Measurements from ENCODE around the gene LILRB3. TPM values are rescaled to one million over a fixed set of nuclear protein-coding genes. Genes with fewer than 3 reads are reported as not detected.

The LILRB3 gene
- polyA plus RNA-seq, 3 donors = 0.74 to 1.1 (median 1.00) TPM

- DNase-seq (ENCODE audit: low read depth in 3 of 3, low spot score in 2 of 3) = no peak
Measured at GRCh38 chr19:54169149-54169740, 53.6 kb downstream of the LILRB3 start.

- DNase-seq (ENCODE audit: low read depth in 3 of 3, low spot score in 2 of 3) = peak in 2 of 3 donors; percentile 76 to 82
Measured at GRCh38 chr19:54168174-54168917, 54.5 kb downstream of the LILRB3 start.

Other genes starting within 250 kb of the LILRB3 start
- gene CACNG6, start 231.4 kb downstream of the LILRB3 start, polyA plus RNA-seq (ENCODE audit: insufficient read length in 3 of 3) = under 1 TPM; 0.44 to 0.74 (median 0.71) TPM
- under 1 TPM in 2 of 3 donors, not detected in 1; 0.23 to 0.42 TPM for gene VSTM1, start 159.1 kb downstream of the LILRB3 start, polyA plus RNA-seq (ENCODE audit: insufficient read length in 3 of 3)
- not detected for gene TARM1, start 141.6 kb downstream of the LILRB3 start, polyA plus RNA-seq (ENCODE audit: insufficient read length in 3 of 3)
- gene OSCAR, start 122.2 kb downstream of the LILRB3 start, polyA plus RNA-seq (ENCODE audit: insufficient read length in 3 of 3) = under 1 TPM; 0.11 to 0.20 (median 0.18) TPM
- gene NDUFA3, start 120.2 kb downstream of the LILRB3 start, polyA plus RNA-seq (ENCODE audit: insufficient read length in 3 of 3) = 100 to 1,000 TPM in 1 of 3 donors, 10 to 100 TPM in 2; 87.3 to 113 (median 96.6) TPM
- 10 to 100 TPM; 11.9 to 13.8 (median 12.3) TPM for gene TFPT, start 107.3 kb downstream of the LILRB3 start, polyA plus RNA-seq (ENCODE audit: insufficient read length in 3 of 3)
- 10 to 100 TPM; 70.4 to 75.2 (median 72.5) TPM for gene PRPF31, start 107.3 kb downstream of the LILRB3 start, polyA plus RNA-seq (ENCODE audit: insufficient read length in 3 of 3)
- gene CNOT3, start 85.2 kb downstream of the LILRB3 start, polyA plus RNA-seq (ENCODE audit: insufficient read length in 3 of 3) = 10 to 100 TPM; 64.7 to 74.7 (median 70.8) TPM
- gene LENG1, start 63.3 kb downstream of the LILRB3 start, polyA plus RNA-seq (ENCODE audit: insufficient read length in 3 of 3) = 1 to 10 TPM; 7.3 to 7.6 (median 7.6) TPM
- 10 to 100 TPM; 23.0 to 33.2 (median 25.3) TPM for gene TMC4, start 49.8 kb downstream of the LILRB3 start, polyA plus RNA-seq (ENCODE audit: insufficient read length in 3 of 3)
- gene MBOAT7, start 33.4 kb downstream of the LILRB3 start, polyA plus RNA-seq (ENCODE audit: insufficient read length in 3 of 3) = 10 to 100 TPM; 44.6 to 60.5 (median 54.0) TPM
- 10 to 100 TPM; 41.3 to 49.2 (median 42.1) TPM for gene TSEN34, start 31.7 kb downstream of the LILRB3 start, polyA plus RNA-seq (ENCODE audit: insufficient read length in 3 of 3)
- gene RPS9, start 22.1 kb downstream of the LILRB3 start, polyA plus RNA-seq (ENCODE audit: insufficient read length in 3 of 3) = 1,000 to 10,000 TPM; 1,272 to 1,378 (median 1,292) TPM
- under 1 TPM; 0.37 to 0.42 (median 0.39) TPM for gene LILRA6, start 19.8 kb upstream of the LILRB3 start, polyA plus RNA-seq (ENCODE audit: insufficient read length in 3 of 3)
- gene LILRB5, start 34.3 kb upstream of the LILRB3 start, polyA plus RNA-seq (ENCODE audit: insufficient read length in 3 of 3) = 1 to 10 TPM; 1.3 to 1.5 (median 1.4) TPM
- 1 to 10 TPM in 2 of 3 donors, under 1 TPM in 1; 0.85 to 1.2 (median 1.1) TPM for gene LILRB2, start 58.1 kb upstream of the LILRB3 start, polyA plus RNA-seq (ENCODE audit: insufficient read length in 3 of 3)
- under 1 TPM; 0.23 to 0.62 (median 0.31) TPM for gene LILRA5, start 90.2 kb upstream of the LILRB3 start, polyA plus RNA-seq (ENCODE audit: insufficient read length in 3 of 3)
- under 1 TPM in 2 of 3 donors, not detected in 1; 0.14 to 0.29 TPM for gene LILRA4, start 116.2 kb upstream of the LILRB3 start, polyA plus RNA-seq (ENCODE audit: insufficient read length in 3 of 3)
- gene LAIR1, start 141.9 kb upstream of the LILRB3 start, polyA plus RNA-seq (ENCODE audit: insufficient read length in 3 of 3) = 1 to 10 TPM; 3.1 to 5.1 (median 3.7) TPM
- gene TTYH1, start 192.5 kb upstream of the LILRB3 start, polyA plus RNA-seq (ENCODE audit: insufficient read length in 3 of 3) = 1 to 10 TPM; 6.2 to 7.0 (median 6.9) TPM
- gene LENG8, start 226.2 kb upstream of the LILRB3 start, polyA plus RNA-seq (ENCODE audit: insufficient read length in 3 of 3) = 10 to 100 TPM; 67.0 to 96.9 (median 68.5) TPM
- gene LENG9, start 240.8 kb upstream of the LILRB3 start, polyA plus RNA-seq (ENCODE audit: insufficient read length in 3 of 3) = 1 to 10 TPM; 1.2 to 2.2 (median 1.5) TPM